Ectodermal cell (in vitro differentiated cells): Measurements from ENCODE around the gene LRG1.

Experiments used
- H3K27ac ChIP-seq: 2 replicates; pipeline ENCODE4 v1.7.0; 2013; ENCODE audit warnings: mild to moderate bottlenecking, low read depth, low read length; ENCODE audit not compliant: insufficient read depth, poor library complexity, severe bottlenecking
- H3K27me3 ChIP-seq: 2 replicates; pipeline ENCODE4 v1.7.0; 2013; ENCODE audit warnings: mild to moderate bottlenecking, low read length; ENCODE audit not compliant: insufficient read depth, control insufficient read depth, poor library complexity, severe bottlenecking
- H3K36me3 ChIP-seq: one replicate; pipeline ENCODE4 v1.7.0; 2013; ENCODE audit warnings: low read length; ENCODE audit not compliant: control insufficient read depth, insufficient read depth
- H3K4me1 ChIP-seq: one replicate; pipeline ENCODE4 v1.7.0; 2013; ENCODE audit warnings: low read length; ENCODE audit not compliant: control insufficient read depth, insufficient read depth
- H3K4me3 ChIP-seq: 2 replicates; pipeline ENCODE4 v1.7.0; 2013; ENCODE audit warnings: low read depth, low read length, control low read depth; ENCODE audit not compliant: insufficient read depth
- H3K9me3 ChIP-seq: 2 replicates; pipeline ENCODE4 v1.7.0; 2013; ENCODE audit warnings: mild to moderate bottlenecking, low read length, moderate library complexity; ENCODE audit not compliant: control insufficient read depth
- WGBS, 2 experiments: methylation state at CpG; one replicate each; pipeline ENCODE4 v1.1.7; 2013; ENCODE audit warnings: missing lambda C conversion rate in 2 of 2; 5-methylcytosine and 5-hydroxymethylcytosine counted together

LRG1 gene

DNA sequence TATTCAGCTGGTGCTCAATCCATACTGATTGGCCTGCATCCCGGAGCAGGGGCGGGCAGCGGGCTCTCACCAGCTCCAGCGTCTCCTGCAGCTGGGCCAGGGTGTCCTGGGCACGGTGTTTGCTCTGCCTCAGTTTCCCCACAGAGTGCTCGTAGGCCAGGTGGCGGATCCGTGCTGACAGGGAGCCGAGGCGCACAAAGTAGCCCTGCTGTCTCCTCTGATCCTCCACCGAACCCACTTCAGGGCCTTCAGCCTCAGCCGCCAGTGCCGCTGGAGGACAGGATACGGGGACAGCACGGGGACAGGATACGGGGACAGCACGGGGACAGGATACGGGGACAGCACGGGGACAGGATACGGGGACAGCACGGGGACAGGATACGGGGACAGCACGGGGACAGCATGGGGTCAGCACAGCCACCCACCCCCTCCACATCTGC lies 14.3 kb downstream of the LRG1 start:
- WGBS, 2 experiments = 88% methylated on average over 22 to 23 of the region's 23 CpGs

DNA sequence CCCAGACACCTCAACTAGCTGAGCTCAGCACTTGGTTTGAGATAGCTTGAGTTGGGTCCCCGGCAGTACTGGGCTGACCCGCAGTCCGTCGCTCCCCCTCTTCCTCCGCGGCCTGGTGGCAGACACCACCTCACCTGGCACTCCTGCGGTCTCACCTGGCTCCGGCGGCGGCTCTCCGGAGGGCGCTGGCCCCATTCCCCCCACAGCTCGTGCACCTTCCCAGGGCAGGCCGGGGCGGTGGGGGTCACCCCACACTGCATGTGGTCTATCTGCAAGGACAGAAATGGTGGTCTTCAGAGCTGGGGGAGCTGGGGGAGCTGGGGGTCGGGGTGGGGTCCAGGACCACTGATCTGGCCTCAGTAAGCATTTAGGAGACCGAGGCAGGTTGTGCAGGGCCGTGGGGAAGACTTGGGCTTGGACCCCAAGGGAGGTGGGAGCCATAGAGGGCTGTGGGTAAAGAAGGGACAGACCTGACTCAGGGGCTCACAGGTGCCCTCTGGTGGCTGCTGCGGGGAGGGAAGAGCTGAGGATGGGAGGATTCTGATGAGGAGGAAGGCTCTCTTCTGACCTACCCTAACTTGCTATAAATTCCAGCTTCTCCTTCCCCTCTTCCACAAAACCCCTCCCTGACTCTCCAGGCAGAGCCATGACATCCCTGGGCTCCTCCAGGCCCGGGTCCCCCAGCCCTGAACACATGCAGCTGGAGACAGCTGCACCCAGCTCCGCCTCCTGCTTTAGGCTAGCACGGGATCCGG lies 14.9 kb downstream of the LRG1 start:
- H3K27me3 ChIP-seq = no peaks in the 10 kb centered on the region
- H3K27ac ChIP-seq = no peak overlapping the region
- H3K36me3 ChIP-seq = no peaks in the 10 kb centered on the region
- no peak overlapping the region for H3K4me3 ChIP-seq
- H3K4me1 ChIP-seq = no peaks in the 10 kb centered on the region
- H3K9me3 ChIP-seq = no peaks in the 10 kb centered on the region
- WGBS, 2 experiments = 75 to 77% methylated on average over 23 of the region's 23 CpGs

More for the DNA sequence above, 14.3 kb downstream of the LRG1 start:
- no peaks in the 10 kb centered on the region for H3K27me3 ChIP-seq
- H3K9me3 ChIP-seq = no peaks in the 10 kb centered on the region
- no peak overlapping the region for H3K27ac ChIP-seq
- no peaks in the 10 kb centered on the region for H3K4me1 ChIP-seq
- H3K36me3 ChIP-seq = no peaks in the 10 kb centered on the region
- no peak overlapping the region for H3K4me3 ChIP-seq

DNA sequence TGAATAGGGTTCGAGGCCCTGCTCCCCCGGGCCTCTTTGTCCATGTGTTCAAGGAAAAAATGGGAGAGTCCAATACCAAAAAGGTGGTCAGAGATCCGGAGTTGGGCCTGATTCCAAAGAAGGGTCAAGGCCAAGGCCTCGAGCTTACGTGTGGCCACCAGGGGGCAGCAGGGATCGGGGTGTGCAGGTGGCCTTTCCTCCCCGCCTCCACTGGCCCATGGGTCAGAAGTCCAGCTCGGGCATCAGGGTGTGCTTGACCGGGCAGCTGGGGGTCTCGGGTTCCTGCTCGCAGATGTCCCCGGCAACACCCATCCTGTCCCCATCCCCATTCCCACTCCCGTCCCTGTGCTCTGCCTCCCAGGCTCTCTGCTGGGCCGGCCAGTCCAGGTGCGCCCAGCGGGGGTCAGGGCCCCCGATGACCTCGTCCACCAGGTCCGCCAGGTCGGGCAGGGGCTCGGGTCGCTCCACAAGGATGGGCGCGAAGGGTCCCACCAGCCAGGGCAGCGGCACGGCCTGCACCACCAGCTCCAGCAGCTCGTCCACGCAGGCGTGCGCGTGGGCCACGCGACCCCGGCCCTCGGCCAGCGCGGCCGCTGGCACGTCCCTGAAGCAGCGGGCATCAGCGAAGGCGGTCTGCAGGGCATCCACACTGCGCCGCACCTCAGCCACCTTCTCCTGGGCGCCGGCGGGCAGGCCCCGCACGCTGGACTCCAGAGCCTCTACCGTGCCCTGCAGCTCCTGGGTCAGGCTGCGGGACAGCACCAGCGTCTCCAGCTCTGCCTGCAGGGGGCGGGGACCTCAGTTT lies 16.3 kb downstream of the LRG1 start:
- Histone ChIP-seq H3K4me3 (no peak overlapping the region), H3K27ac (no peak overlapping the region), H3K27me3 (no peaks in the 10 kb centered on the region), H3K4me1 (no peaks in the 10 kb centered on the region), H3K9me3 (no peaks in the 10 kb centered on the region), H3K36me3 (no peaks in the 10 kb centered on the region)
- WGBS, 2 experiments = 79 to 80% methylated on average over 53 of the region's 53 CpGs

DNA sequence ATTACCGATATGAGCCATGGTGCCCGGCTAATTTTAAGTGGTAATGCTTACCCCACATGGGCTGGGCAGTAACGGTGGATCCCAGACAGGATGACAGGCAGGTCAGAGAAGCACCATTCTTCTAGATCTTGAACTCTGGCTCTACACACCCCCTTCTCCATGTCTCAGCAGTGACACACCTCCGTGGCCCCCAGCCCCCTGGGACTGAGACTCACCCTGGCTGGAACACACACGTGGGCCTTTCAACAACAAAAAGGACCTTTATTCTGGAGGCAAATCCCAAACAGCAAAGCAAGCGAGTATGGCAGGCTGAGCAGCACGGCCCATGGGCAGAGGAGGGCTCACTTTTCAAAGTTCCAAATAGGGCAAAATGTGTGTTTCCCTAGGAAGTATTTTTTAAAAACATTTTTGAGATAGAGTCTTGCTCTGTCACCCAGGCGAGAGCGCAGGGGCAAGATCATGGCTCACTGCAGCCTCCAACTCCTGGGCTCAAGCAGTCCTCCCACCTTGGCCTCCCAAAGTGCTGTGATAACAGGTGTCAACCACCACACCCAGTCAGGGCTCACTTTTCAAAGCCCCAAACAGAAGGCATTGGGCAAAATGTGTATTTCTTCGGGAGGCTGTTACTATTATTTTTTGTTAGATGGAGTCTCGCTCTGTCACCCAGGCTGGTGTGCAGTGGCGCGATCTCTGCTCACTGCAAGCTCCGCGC lies 17.4 kb downstream of the LRG1 start:
- H3K4me1 ChIP-seq = no peaks in the 10 kb centered on the region
- no peaks in the 10 kb centered on the region for H3K9me3 ChIP-seq
- no peaks in the 10 kb centered on the region for H3K27me3 ChIP-seq
- no peak overlapping the region for H3K27ac ChIP-seq
- H3K4me3 ChIP-seq = no peak overlapping the region
- 92% methylated on average over 15 of the region's 15 CpGs for WGBS, 2 experiments
- no peaks in the 10 kb centered on the region for H3K36me3 ChIP-seq

DNA sequence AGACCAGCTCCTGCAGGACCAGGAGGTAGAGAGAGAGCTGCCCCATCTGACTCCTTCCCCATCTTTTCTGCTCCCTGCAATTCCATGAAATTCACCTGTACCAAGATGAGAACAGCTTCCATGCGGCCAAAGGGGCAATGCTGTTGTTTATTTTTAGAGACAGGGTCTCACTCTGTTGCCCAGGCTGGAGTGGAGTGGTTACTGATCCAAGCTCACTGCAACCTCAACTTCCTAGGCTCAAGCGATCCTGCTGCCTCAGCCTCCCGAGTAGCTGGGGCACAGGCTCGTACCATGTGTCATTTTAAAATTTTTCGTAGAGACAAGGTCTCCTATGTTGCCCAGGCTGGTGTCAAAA lies 18.0 kb downstream of the LRG1 start:
- H3K36me3 ChIP-seq = no peaks in the 10 kb centered on the region
- no peak overlapping the region for H3K27ac ChIP-seq
- H3K4me1 ChIP-seq = no peaks in the 10 kb centered on the region
- 84 to 88% methylated on average over 5 of the region's 5 CpGs for WGBS, 2 experiments
- H3K9me3 ChIP-seq = no peaks in the 10 kb centered on the region
- no peaks in the 10 kb centered on the region for H3K27me3 ChIP-seq
- no peak overlapping the region for H3K4me3 ChIP-seq

DNA sequence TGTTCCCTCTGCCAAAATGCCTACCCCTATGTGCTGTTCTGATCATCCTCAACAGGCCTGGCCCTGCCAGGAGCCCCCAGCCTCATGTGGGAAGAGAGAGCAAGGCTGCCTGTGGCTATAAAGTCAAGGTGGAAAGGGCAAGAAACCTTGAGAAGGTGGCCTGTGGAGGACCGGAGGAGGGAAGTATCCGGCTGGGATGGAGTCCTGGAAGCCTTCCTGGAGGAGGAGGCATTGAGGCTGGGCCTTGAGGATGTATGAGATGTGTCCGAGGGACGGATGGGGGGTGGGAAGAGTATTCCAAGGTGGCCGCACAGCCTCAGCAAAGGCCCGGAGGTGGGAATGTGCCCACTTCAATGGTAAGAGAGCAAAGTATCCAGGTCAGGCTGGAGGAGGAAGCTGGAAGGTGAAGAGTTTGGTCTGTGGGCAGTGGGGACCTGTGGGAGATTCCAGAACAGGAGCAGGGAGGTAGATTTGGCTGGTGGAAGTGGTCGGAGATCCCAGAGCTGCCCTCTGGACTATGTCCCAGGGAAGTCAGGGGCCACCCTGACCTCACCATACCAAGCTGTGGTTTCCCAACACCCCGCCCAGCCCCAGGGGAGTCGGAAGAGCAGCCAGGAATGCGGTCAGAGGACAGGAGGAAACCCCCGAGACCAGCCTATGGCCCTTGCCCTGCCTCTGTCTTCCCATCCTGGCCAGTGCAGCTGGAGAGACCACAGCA lies 18.5 kb downstream of the LRG1 start:
- Histone ChIP-seq H3K4me3 (no peak overlapping the region), H3K27ac (no peak overlapping the region), H3K27me3 (no peaks in the 10 kb centered on the region), H3K4me1 (peaks cover 4% of the 10 kb centered on the region), H3K36me3 (no peaks in the 10 kb centered on the region), H3K9me3 (no peaks in the 10 kb centered on the region)
- WGBS, 2 experiments = 89% methylated on average over 11 of the region's 11 CpGs

DNA sequence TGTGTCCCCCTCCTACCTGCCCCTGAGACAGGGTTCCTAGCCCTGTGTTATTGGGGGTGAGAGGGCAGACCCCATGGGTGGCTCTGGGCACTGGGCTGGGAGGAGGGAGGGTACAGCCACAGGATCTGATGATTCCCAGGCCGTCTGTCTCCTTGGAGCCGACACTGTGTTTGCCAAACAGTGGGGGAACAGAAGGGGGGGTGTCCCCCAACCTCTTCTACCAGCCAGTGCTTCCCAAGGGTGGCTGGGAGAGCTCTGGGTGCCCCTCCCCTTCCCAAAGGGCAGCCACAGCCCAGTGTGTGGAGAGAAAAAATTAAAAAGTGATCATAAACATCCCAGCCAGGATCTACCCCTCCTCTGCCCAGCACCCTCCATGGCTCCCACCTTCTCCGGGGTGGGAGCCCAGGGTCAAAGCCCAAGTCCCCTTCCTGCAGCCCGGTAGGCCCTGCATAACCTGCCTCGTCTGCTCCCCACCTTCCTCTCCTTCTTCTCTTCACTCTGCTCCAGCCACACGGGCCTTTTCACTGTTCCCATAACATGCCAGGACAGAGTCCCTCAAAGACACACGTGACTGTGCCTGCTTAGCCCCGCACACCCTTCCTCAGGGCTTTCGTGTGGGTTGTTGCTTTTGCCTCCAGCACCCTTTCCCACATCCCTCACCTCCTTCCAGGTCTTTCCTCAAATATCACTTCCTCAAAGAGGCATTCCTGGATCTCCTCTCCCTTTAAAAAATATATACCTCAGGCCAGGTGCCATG lies 20.1 kb downstream of the LRG1 start:
- H3K4me1 ChIP-seq = peaks cover 5% of the 10 kb centered on the region
- H3K27ac ChIP-seq = no peak overlapping the region
- H3K9me3 ChIP-seq = no peaks in the 10 kb centered on the region
- H3K27me3 ChIP-seq = no peaks in the 10 kb centered on the region
- no peaks in the 10 kb centered on the region for H3K36me3 ChIP-seq
- no peak overlapping the region for H3K4me3 ChIP-seq
- WGBS, 2 experiments = 87 to 88% methylated on average over 9 of the region's 9 CpGs

DNA sequence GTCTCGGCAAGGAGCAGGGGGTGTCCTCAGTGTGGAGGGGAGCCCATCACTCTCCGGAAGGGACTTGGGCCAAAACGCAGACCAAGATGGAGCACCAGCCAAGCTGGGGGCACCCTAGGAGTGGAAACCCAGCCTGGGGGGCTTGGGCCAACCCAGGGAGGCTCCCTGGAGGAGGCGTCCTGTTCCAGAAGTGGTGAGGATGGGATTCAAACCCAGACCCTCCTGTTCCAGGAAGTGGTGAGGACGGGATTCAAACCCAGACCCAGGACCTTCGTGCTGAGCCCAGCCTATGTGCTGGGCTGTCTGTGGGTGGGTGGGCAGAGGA lies 20.7 kb downstream of the LRG1 start:
- Histone ChIP-seq H3K9me3 (no peaks in the 10 kb centered on the region), H3K27ac (no peak overlapping the region), H3K4me1 (peaks cover 5% of the 10 kb centered on the region), H3K4me3 (no peak overlapping the region), H3K36me3 (no peaks in the 10 kb centered on the region), H3K27me3 (no peaks in the 10 kb centered on the region)
- 93 to 96% methylated on average over 6 of the region's 6 CpGs for WGBS, 2 experiments

DNA sequence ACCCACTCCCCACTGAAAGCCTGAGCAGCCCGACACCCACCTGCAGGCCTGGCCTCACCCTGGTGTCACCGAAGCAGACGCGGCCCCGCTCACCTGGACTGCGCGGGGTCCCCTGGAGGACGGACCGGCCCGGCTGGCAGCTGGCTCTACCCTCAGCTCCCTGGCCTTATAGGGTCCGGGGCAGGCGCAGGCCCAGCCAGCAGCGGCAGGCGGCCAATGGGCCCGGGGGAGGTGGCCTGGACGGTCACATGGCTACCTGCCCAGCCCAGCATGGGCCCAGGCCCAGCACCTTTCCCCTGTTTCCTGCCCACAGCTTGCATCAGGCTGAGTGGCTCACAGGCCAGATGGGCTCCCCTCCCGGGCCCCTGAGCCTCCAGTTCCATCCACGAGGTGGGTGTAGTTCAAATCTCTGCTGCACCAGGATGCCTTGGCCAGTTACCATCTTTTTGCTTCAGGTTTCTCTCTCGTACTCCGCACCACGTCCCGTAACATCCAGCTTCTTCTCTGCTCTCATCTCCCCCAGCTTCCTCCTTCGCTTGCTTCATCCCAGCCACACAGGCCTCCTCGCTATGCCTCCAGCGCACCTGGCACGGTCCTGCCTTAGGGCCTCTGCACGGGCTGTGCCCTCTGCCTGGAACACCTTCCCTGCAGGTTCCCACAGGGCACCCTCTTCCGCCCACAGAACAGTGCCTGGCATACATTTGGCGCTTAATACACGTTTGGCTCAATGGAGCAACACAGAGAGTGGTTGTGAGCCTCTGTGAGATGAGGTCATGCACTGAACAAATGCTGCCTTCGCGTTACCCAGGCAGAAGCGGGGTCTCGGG lies 21.3 kb downstream of the LRG1 start, which contains the start of gene PLIN4:
PLIN4 (minus strand) TSS at position 142 of the 827 bp plus-strand sequence. CDS start 214 bp downstream, outside the sequence.
- no peaks in the 10 kb centered on the region for H3K9me3 ChIP-seq
- no peaks in the 10 kb centered on the region for H3K27me3 ChIP-seq
- H3K27ac ChIP-seq = no peak within 1 kb of the TSS
- WGBS, 2 experiments = 89 to 90% methylated on average over 34 of the region's 34 CpGs
- H3K4me3 ChIP-seq = no peak within 1 kb of the TSS
- no peaks in the 10 kb centered on the region for H3K36me3 ChIP-seq
- H3K4me1 ChIP-seq = peaks cover 5% of the 10 kb centered on the region
